ENCODE data around the gene SORCS2. TPM values are rescaled to one million over a fixed set of nuclear protein-coding genes. Genes with fewer than 3 reads are reported as not detected.
"Not testable (repeated sequence)": the region's sequence is repeated elsewhere in the genome, so short reads cannot be mapped to it uniquely, and the experiment has no call there.

Gene SORCS2
- total RNA-seq, 2 experiments from 2014 or later: not detected

- Mint-ChIP-seq H3K27ac (no peak overlapping the region), H3K9me3 (no peaks in the 10 kb centered on the region), H3K27me3 (peaks cover 11% of the 10 kb centered on the region), H3K4me3 (no peak overlapping the region), H3K36me3 (no peaks in the 10 kb centered on the region), H3K4me1 (no peaks in the 10 kb centered on the region)
- no peak for DNase-seq
Observed at GRCh38 chr4:7596918-7597606, 404.7 kb downstream of the SORCS2 start.

GRCh38 chr4:7598939-7599790 is 406.8 kb downstream of the SORCS2 start:
- DNase-seq: no peak
- H3K27ac Mint-ChIP-seq: no peak overlapping the region
- H3K27me3 Mint-ChIP-seq: peaks cover 11% of the 10 kb centered on the region
- H3K36me3 Mint-ChIP-seq: no peaks in the 10 kb centered on the region
- H3K4me1 Mint-ChIP-seq: no peaks in the 10 kb centered on the region
- peaks cover 3% of the 10 kb centered on the region for H3K9me3 Mint-ChIP-seq
- no peak overlapping the region for H3K4me3 Mint-ChIP-seq

GRCh38 chr4:7600247-7600646 is 407.9 kb downstream of the SORCS2 start:
- DNase-seq: no peak
- peaks cover 7% of the 10 kb centered on the region for H3K27me3 Mint-ChIP-seq
- H3K9me3 Mint-ChIP-seq: peaks cover 3% of the 10 kb centered on the region
- no peak overlapping the region for H3K27ac Mint-ChIP-seq
- no peaks in the 10 kb centered on the region for H3K4me1 Mint-ChIP-seq
- no peak overlapping the region for H3K4me3 Mint-ChIP-seq
- no peaks in the 10 kb centered on the region for H3K36me3 Mint-ChIP-seq

- H3K27me3 Mint-ChIP-seq, H3K4me1 Mint-ChIP-seq, DNase-seq, H3K36me3 Mint-ChIP-seq, H3K4me3 Mint-ChIP-seq, H3K9me3 Mint-ChIP-seq, H3K27ac Mint-ChIP-seq: not testable (repeated sequence)
Observed at GRCh38 chr4:7602166-7602565, 409.8 kb downstream of the SORCS2 start.

GRCh38 chr4:7607156-7607910 is 415.0 kb downstream of the SORCS2 start:
- H3K4me3 Mint-ChIP-seq: no peak overlapping the region
- H3K36me3 Mint-ChIP-seq: no peaks in the 10 kb centered on the region
- no peaks in the 10 kb centered on the region for H3K4me1 Mint-ChIP-seq
- H3K27me3 Mint-ChIP-seq: no peaks in the 10 kb centered on the region
- H3K27ac Mint-ChIP-seq: no peak overlapping the region
- no peak for DNase-seq
- H3K9me3 Mint-ChIP-seq: peaks cover 3% of the 10 kb centered on the region

GRCh38 chr4:7608046-7608445 is 415.7 kb downstream of the SORCS2 start:
- DNase-seq: no peak
- Mint-ChIP-seq H3K9me3 (peaks cover 3% of the 10 kb centered on the region), H3K27ac (no peak overlapping the region), H3K27me3 (no peaks in the 10 kb centered on the region), H3K36me3 (no peaks in the 10 kb centered on the region), H3K4me1 (no peaks in the 10 kb centered on the region), H3K4me3 (no peak overlapping the region)

GRCh38 chr4:7609316-7609715 is 417.0 kb downstream of the SORCS2 start:
- H3K36me3 Mint-ChIP-seq: no peaks in the 10 kb centered on the region
- H3K4me1 Mint-ChIP-seq: no peaks in the 10 kb centered on the region
- no peak for DNase-seq
- no peak overlapping the region for H3K4me3 Mint-ChIP-seq
- H3K27ac Mint-ChIP-seq: no peak overlapping the region
- H3K9me3 Mint-ChIP-seq: no peaks in the 10 kb centered on the region
- no peaks in the 10 kb centered on the region for H3K27me3 Mint-ChIP-seq

- no peaks in the 10 kb centered on the region for H3K4me1 Mint-ChIP-seq
- no peak overlapping the region for H3K27ac Mint-ChIP-seq
- no peaks in the 10 kb centered on the region for H3K36me3 Mint-ChIP-seq
- H3K27me3 Mint-ChIP-seq: no peaks in the 10 kb centered on the region
- no peak for DNase-seq
- H3K9me3 Mint-ChIP-seq: no peaks in the 10 kb centered on the region
- no peak overlapping the region for H3K4me3 Mint-ChIP-seq
Observed at GRCh38 chr4:7610022-7610670, 417.8 kb downstream of the SORCS2 start.

- Mint-ChIP-seq H3K4me3 (no peak overlapping the region), H3K9me3 (no peaks in the 10 kb centered on the region), H3K4me1 (no peaks in the 10 kb centered on the region), H3K27ac (no peak overlapping the region), H3K27me3 (no peaks in the 10 kb centered on the region), H3K36me3 (no peaks in the 10 kb centered on the region)
- no peak for DNase-seq
Observed at GRCh38 chr4:7610841-7611240, 418.5 kb downstream of the SORCS2 start.

- no peak overlapping the region for H3K4me3 Mint-ChIP-seq
- H3K27ac Mint-ChIP-seq: no peak overlapping the region
- H3K27me3 Mint-ChIP-seq: no peaks in the 10 kb centered on the region
- no peaks in the 10 kb centered on the region for H3K36me3 Mint-ChIP-seq
- no peaks in the 10 kb centered on the region for H3K9me3 Mint-ChIP-seq
- no peak for DNase-seq
- H3K4me1 Mint-ChIP-seq: no peaks in the 10 kb centered on the region
Observed at GRCh38 chr4:7612311-7612897, 420.1 kb downstream of the SORCS2 start.

- Mint-ChIP-seq H3K36me3 (no peaks in the 10 kb centered on the region), H3K4me3 (no peak overlapping the region), H3K4me1 (no peaks in the 10 kb centered on the region), H3K9me3 (no peaks in the 10 kb centered on the region), H3K27me3 (no peaks in the 10 kb centered on the region), H3K27ac (no peak overlapping the region)
- no peak for DNase-seq
Observed at GRCh38 chr4:7614350-7614949, 422.1 kb downstream of the SORCS2 start.

GRCh38 chr4:7616193-7616592 is 423.9 kb downstream of the SORCS2 start:
- H3K27me3 Mint-ChIP-seq: no peaks in the 10 kb centered on the region
- H3K36me3 Mint-ChIP-seq: no peaks in the 10 kb centered on the region
- DNase-seq: no peak

GRCh38 chr4:7618361-7618760 is 426.0 kb downstream of the SORCS2 start:
- Mint-ChIP-seq H3K36me3 (no peaks in the 10 kb centered on the region), H3K4me3 (no peak overlapping the region), H3K4me1 (no peaks in the 10 kb centered on the region), H3K27ac (no peak overlapping the region), H3K9me3 (no peaks in the 10 kb centered on the region), H3K27me3 (peaks cover 4% of the 10 kb centered on the region)
- no peak for DNase-seq

More at GRCh38 chr4:7616193-7616592, 423.9 kb downstream of the SORCS2 start:
- H3K4me1 Mint-ChIP-seq: no peaks in the 10 kb centered on the region
- no peak overlapping the region for H3K27ac Mint-ChIP-seq
- no peak overlapping the region for H3K4me3 Mint-ChIP-seq
- H3K9me3 Mint-ChIP-seq: no peaks in the 10 kb centered on the region

GRCh38 chr4:7620086-7620813 is 427.9 kb downstream of the SORCS2 start:
- H3K27me3 Mint-ChIP-seq: peaks cover 4% of the 10 kb centered on the region
- H3K27ac Mint-ChIP-seq: no peak overlapping the region
- no peak overlapping the region for H3K4me3 Mint-ChIP-seq
- no peaks in the 10 kb centered on the region for H3K9me3 Mint-ChIP-seq
- no peaks in the 10 kb centered on the region for H3K36me3 Mint-ChIP-seq
- no peak for DNase-seq
- no peaks in the 10 kb centered on the region for H3K4me1 Mint-ChIP-seq

Data from activated naive CD8-positive, alpha-beta T cell treated with anti-CD3 and anti-CD28 coated beads for 36 hours (primary cell).